ENCODE results near the gene SPPL2C. TPM values are rescaled to one million over a fixed set of nuclear protein-coding genes. Genes with fewer than 3 reads are reported as not detected.

Gene SPPL2C
- total RNA-seq, 4 donors from 2014 or later, result not detected

DNA sequence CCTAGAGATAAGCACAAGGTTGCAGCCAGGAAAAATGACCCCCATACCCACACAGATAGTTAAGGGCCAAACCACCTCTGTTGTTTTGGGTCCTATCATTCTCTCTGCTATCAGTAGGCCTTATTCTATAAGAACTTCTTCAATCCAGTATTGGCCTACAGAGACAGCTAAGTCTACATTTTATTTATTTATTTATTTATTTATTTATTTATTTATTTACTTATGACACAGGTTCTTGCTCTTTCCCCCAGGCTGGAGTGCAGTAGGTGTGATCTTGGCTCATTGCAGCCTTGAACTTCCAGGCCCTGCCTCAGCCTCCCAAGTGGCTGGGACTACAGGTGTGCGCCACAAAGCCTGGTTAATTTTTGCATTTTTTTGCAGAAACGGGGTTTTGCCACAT lies 42.2 kb downstream of the SPPL2C start:
- H3K4me3 ChIP-seq, result no peak overlapping the region
- H3K27me3 ChIP-seq, result no peaks in the 10 kb centered on the region
- no peak for DNase-seq
- H3K9me3 ChIP-seq, result peaks cover 0 to 6% (median 0%) of the 10 kb centered on the region in 4 donors
- H3K36me3 ChIP-seq, result no peaks in the 10 kb centered on the region
- no peaks in the 10 kb centered on the region for H3K4me1 ChIP-seq
- H3K27ac ChIP-seq, result no peak overlapping the region
- no peak for TF ChIP-seq POLR2A (IDR thresholded peaks at IDR 0.05)
- no peak for TF ChIP-seq CTCF (IDR thresholded peaks at IDR 0.05)

DNA sequence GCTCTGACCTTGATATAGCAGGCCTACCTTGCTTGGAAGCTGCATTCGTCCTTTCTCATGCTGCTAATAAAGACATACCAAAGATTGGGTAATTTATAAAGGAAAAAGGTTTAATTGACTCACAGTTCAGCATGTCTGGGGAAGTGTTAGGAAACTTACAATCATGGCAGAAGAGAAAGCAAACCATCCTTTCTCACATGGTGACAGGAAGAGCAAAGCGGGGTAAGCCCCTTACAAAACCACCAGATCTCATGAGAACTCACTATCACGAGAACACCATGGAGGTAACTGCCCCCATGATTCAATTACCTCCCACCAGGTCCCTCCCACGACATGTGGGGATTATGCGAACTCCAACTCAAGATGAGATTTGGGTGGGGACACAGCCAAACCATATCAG lies 43.7 kb downstream of the SPPL2C start:
- no peak for DNase-seq
- H3K36me3 ChIP-seq, result no peaks in the 10 kb centered on the region
- no peak overlapping the region for H3K4me3 ChIP-seq
- H3K27me3 ChIP-seq, result no peaks in the 10 kb centered on the region
- no peaks in the 10 kb centered on the region for H3K4me1 ChIP-seq
- H3K9me3 ChIP-seq, result peaks cover 0 to 6% (median 0%) of the 10 kb centered on the region in 4 donors
- TF ChIP-seq POLR2A (IDR thresholded peaks at IDR 0.05), result no peak
- no peak for TF ChIP-seq CTCF (IDR thresholded peaks at IDR 0.05)
- no peak overlapping the region for H3K27ac ChIP-seq

GRCh38 chr17:45889579-45889978 lies 44.9 kb downstream of the SPPL2C start:
- no peak for DNase-seq
- Histone ChIP-seq H3K9me3 (peaks cover 0 to under 1% (median 0%) of the 10 kb centered on the region in 4 donors), H3K27ac (no peak overlapping the region), H3K36me3 (no peaks in the 10 kb centered on the region), H3K4me3 (no peak overlapping the region), H3K4me1 (peaks cover 0 to 5% (median 0%) of the 10 kb centered on the region in 4 donors), H3K27me3 (no peaks in the 10 kb centered on the region)
- TF ChIP-seq POLR2A (IDR thresholded peaks at IDR 0.05) (no peak), CTCF (IDR thresholded peaks at IDR 0.05) (no peak)

- Histone ChIP-seq H3K9me3 (no peaks in the 10 kb centered on the region), H3K27me3 (peaks cover 0 to 23% of the 10 kb centered on the region in 2 donors), H3K4me3 (peak overlapping the region; percentile 51 to 79 (median 75)), H3K4me1 (peaks cover 0 to 34% (median 12%) of the 10 kb centered on the region in 4 donors), H3K27ac (peak overlapping the region in 2 of 4 donors; percentile 36 to 55), H3K36me3 (no peaks in the 10 kb centered on the region)
- DNase-seq, result no peak
- TF ChIP-seq POLR2A (IDR thresholded peaks at IDR 0.05), result no peak
- no peak for TF ChIP-seq CTCF (IDR thresholded peaks at IDR 0.05)
These were observed 49.0 kb downstream of the SPPL2C start for GRCh38 chr17:45893725-45894021.

GRCh38 chr17:45894022-45894784 lies 49.5 kb downstream of the SPPL2C start, which contains the start of gene MAPT:
MAPT (plus strand) TSS chr17:45894554; CDS start chr17:45962338, 67,784 bp downstream.
- H3K36me3 ChIP-seq, result no peaks in the 10 kb centered on the region
- H3K27ac ChIP-seq, result peak within 1 kb of the TSS in 2 of 4 donors; percentile 36 to 55
- H3K4me3 ChIP-seq, result peak within 1 kb of the TSS; percentile 51 to 79 (median 75)
- TF ChIP-seq POLR2A (IDR thresholded peaks at IDR 0.05) (no peak), CTCF (IDR thresholded peaks at IDR 0.05) (peak; percentile 67 to 94 (median 92))
- no peaks in the 10 kb centered on the region for H3K9me3 ChIP-seq
- peaks cover 0 to 23% of the 10 kb centered on the region in 2 donors for H3K27me3 ChIP-seq
- peak; percentile 60 to 89 (median 87) for DNase-seq
- peaks cover 0 to 34% (median 12%) of the 10 kb centered on the region in 4 donors for H3K4me1 ChIP-seq

Data from Peyer's patch (tissue), 4 donors.